ENCODE measurements around the gene RHBDD3.

The RHBDD3 gene

DNA sequence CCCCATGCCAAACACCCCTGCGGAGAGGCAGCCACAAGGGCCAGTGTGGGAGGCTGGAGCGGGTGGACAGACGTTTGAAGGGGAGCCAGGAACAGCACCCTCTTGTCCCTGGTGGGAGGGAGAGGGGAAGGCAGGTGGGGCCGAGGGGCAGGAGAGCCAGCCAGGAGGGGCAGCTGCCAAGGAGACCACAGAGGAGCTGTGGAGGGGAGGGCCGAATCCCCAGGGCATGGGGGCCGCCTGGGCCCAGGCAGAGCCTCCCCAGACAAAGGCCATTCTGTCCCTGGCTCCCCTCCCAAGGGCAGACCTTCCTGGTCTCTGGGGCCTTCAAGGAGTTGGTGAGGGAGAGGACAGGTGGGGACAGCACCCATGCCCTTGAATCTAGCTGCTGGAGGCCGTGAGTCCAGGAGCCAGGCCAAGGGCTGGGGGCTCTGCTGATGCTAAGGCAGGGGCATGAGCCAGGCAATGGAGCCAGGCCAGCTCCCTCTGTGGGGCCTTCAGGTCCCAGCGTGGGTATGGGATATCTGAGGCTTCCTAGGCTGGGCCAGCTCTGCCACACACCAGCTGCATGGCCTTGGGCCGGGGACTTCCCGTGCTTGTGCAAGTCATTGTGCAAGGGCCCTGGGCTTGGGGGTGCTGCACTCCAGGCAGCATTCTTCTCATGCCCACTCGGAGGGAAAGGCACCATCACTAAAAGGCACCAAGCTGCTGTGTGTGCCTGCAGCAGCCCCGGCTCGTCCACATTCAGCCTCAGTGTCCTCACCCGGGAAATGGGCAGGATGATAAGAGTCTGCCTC is 50.7 kb downstream of the RHBDD3 start:
- Histone ChIP-seq H3K4me1 (no peaks in the 10 kb centered on the region), H3K4me3 (ENCODE audit: low read depth, low read length) (no peak overlapping the region), H3K36me3 (no peaks in the 10 kb centered on the region), H3K27me3 (no peaks in the 10 kb centered on the region), H3K9me3 (no peaks in the 10 kb centered on the region)
- TF ChIP-seq, protein P1, sequence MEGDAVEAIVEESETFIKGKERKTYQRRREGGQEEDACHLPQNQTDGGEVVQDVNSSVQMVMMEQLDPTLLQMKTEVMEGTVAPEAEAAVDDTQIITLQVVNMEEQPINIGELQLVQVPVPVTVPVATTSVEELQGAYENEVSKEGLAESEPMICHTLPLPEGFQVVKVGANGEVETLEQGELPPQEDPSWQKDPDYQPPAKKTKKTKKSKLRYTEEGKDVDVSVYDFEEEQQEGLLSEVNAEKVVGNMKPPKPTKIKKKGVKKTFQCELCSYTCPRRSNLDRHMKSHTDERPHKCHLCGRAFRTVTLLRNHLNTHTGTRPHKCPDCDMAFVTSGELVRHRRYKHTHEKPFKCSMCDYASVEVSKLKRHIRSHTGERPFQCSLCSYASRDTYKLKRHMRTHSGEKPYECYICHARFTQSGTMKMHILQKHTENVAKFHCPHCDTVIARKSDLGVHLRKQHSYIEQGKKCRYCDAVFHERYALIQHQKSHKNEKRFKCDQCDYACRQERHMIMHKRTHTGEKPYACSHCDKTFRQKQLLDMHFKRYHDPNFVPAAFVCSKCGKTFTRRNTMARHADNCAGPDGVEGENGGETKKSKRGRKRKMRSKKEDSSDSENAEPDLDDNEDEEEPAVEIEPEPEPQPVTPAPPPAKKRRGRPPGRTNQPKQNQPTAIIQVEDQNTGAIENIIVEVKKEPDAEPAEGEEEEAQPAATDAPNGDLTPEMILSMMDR (IDR thresholded peaks at IDR 0.05; ENCODE audit: low read depth, low read length), result no peak
- no peak for DNase-seq

DNA sequence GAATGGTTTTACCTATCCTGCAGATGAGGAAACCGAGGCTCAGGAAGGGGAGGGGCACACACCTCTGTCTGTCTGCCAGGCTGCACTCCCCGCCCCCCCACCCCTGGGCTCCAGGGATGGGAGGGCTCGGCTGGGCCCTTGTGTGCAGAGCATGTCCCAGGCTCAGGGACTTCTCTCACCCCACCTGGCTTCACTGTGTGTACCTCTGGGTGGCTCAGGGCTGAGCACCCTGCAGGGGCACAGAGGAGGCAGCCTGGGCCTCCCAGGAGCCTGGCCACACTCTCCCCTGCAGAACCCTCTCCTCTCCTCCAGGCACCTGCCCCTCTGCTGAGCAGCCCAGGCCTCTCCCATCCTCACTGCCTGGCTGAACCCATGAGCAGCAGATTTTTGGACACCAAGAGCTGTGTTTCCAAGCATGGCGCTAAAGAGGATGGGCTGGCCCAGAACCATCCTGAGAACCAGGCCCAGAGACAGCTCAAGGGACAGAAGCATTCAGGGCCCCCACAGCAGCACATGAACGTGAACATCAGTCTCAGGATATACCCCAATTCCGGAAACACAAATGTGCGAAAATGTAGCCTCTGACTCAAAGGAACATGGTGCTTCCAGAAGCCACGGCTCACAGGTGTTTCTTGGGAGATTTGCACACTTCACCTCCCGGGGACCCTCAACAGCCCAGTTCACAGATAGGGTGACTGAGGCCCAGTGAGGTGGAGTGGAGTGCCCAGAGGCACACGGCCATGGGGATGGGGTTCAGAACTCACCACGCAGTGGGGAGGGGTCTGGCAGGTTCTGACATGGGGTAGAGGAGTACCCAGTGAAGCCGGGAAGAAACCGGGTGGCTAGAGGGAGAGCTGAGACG is 51.5 kb downstream of the RHBDD3 start:
- TF ChIP-seq, protein P1 (IDR thresholded peaks at IDR 0.05; ENCODE audit: low read depth, low read length), result no peak
- Histone ChIP-seq H3K36me3 (no peaks in the 10 kb centered on the region), H3K9me3 (no peaks in the 10 kb centered on the region), H3K4me1 (no peaks in the 10 kb centered on the region), H3K27me3 (no peaks in the 10 kb centered on the region), H3K4me3 (ENCODE audit: low read depth, low read length) (no peak overlapping the region)
- no peak for DNase-seq

DNA sequence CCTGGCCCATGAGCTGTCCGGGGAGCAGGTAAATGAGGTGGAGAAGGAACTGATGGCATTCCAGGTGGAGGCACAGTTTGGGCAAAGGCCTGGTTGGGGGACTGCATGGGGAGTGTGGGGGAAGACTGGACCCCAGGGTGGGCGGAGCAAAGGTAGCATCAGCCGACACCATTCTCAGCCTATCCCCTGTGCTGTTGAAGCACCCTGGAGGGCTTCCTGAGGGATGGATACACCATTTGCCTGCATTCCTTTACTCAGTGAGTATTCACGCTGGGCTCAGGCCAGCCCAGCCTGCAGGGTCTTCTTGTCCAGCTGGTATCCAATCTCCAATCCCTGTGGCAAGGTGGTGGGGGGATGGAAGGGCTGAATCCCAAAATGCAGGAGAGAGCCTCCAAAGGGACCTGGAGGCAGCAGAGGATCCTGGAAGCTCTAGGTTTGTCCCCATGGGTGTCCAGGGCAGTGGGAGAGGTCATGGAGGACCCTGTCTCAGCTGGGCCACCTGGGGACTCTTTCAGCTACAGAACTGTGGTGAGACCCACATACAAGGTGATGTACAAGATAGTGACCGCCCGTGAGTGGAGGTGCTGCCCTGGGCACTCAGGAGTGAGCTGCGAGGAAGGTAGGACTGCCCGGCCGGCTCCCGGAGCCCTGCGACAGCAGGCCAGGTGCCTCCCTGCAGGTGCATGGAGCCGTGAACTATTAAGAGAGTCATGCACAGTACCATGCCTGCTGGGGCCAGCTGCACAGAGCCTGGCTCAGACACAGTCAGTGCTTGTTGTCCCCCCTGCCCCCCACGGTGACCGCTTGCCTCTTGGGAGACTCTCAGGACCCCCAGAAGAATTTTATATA is 52.5 kb downstream of the RHBDD3 start:
- no peaks in the 10 kb centered on the region for H3K27me3 ChIP-seq
- TF ChIP-seq, protein P1 (IDR thresholded peaks at IDR 0.05; ENCODE audit: low read depth, low read length), result no peak
- no peaks in the 10 kb centered on the region for H3K9me3 ChIP-seq
- H3K4me1 ChIP-seq, result no peaks in the 10 kb centered on the region
- H3K36me3 ChIP-seq, result no peaks in the 10 kb centered on the region
- no peak overlapping the region for H3K4me3 ChIP-seq (ENCODE audit: low read depth, low read length)
- no peak for DNase-seq

DNA sequence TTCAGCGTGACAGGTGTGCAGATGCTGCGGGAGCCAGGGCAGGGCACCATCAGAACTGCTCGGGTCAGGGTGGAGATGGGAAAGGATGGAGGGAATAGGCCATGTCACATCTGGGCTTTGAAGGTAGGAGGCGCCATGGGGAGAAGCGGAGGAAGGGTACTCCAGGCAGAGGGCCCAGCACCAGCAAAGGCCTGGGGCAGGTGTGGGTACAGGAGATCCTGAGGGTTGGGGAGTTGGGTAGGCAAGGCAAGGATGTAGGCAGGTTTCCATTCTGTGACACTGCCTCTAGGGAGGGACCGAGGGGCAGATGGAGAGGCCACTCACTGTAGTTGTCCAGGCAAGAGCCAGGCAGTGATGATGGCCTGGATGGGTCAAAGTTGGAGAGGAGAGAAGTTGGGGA is 53.5 kb downstream of the RHBDD3 start:
- Histone ChIP-seq H3K27me3 (no peaks in the 10 kb centered on the region), H3K36me3 (no peaks in the 10 kb centered on the region), H3K9me3 (no peaks in the 10 kb centered on the region), H3K4me1 (no peaks in the 10 kb centered on the region), H3K4me3 (ENCODE audit: low read depth, low read length) (no peak overlapping the region)
- no peak for DNase-seq
- TF ChIP-seq, protein P1 (IDR thresholded peaks at IDR 0.05; ENCODE audit: low read depth, low read length), result no peak

DNA sequence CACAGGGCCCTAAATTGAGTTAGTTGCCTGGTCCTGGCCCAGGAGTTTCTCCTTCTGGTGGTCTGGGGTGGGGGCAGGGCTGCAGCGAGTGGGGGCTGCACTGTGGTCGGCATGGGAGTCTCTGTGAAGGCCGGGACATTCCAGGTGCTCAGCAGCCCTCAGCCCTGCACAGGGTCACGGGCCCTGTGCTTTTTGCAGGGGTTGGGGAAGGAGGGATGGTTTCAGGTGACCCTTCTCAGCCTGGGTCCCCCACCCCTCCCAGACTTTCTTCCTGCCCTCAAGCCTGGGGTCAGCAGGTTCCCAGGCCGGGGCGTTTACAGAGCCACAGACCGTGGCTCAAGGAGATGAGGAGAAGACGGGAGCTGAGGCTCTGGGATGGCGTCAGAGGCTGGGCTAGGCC is 54.3 kb downstream of the RHBDD3 start:
- no peak overlapping the region for H3K4me3 ChIP-seq (ENCODE audit: low read depth, low read length)
- no peak for DNase-seq
- H3K27me3 ChIP-seq, result no peaks in the 10 kb centered on the region
- H3K4me1 ChIP-seq, result no peaks in the 10 kb centered on the region
- no peaks in the 10 kb centered on the region for H3K9me3 ChIP-seq
- TF ChIP-seq, protein P1 (IDR thresholded peaks at IDR 0.05; ENCODE audit: low read depth, low read length), result no peak
- no peaks in the 10 kb centered on the region for H3K36me3 ChIP-seq

Data from BE2C (cell line).